Testis (tissue), 3 donors: Measurements from ENCODE around the gene CFAP107. TPM values are rescaled to one million over a fixed set of nuclear protein-coding genes. Genes with fewer than 3 reads are reported as not detected.

Experiments used
- DNase-seq: peaks from one replicate; pipeline ENCODE4 v3.0.0-alpha.2; 2019
- H3K27ac ChIP-seq, 2 donors: fragments of 200-600 bp; sonication (generic); one replicate each; pipeline ENCODE4 v1.5.1; 2019
- H3K27me3 ChIP-seq: fragments of 200-600 bp; sonication (generic); one replicate; pipeline ENCODE4 v1.5.1; 2019
- H3K36me3 ChIP-seq: fragments of 200-600 bp; sonication (generic); one replicate; pipeline ENCODE4 v1.5.1; 2017; ENCODE audit warnings: low read depth; ENCODE audit errors: missing control alignments
- H3K4me1 ChIP-seq: fragments of 200-600 bp; sonication (generic); one replicate; pipeline ENCODE4 v1.5.1; 2019
- H3K4me3 ChIP-seq, 2 donors: fragments of 200-600 bp; sonication (generic); one replicate each; pipeline ENCODE4 v1.5.1; 2017 to 2019
- H3K9me3 ChIP-seq: fragments of 200-600 bp; sonication (generic); one replicate; pipeline ENCODE4 v1.5.1; 2017
- POLR2A ChIP-seq: fragments of 450-650 bp; IDR thresholded peaks from one replicate; pipeline ENCODE4 v1.6.1; 2017; ENCODE audit warnings: antibody characterized with exemption, mild to moderate bottlenecking, moderate library complexity
- WGBS, 2 donors: methylation state at CpG; one replicate each; pipeline ENCODE4 v1.1.5; 2018; 5-methylcytosine and 5-hydroxymethylcytosine counted together
- intact Hi-C: fragments of 100-400 bp; cut with DNase I; formaldehyde crosslinking; loops from one replicate; pipeline ENCODE4 v1.15.1; 2023; ENCODE audit warnings: low total_unique reads
- polyA plus RNA-seq: library from polyadenylated mRNA; stranded (reverse); fragments of 350-450 nt; fragmentation: Illumina TruSeq; extraction: RNeasy Lipid Tissue Mini Kit (QIAGEN cat#74804); gene quantifications from one replicate; pipeline ENCODE4 v1.2.3, GENCODE V29; 2014; ENCODE audit warnings: low read depth, low replicate concordance; ENCODE audit not compliant: insufficient read depth
- total RNA-seq, 2 donors: library from RNA; depleted of rRNA; stranded (reverse); fragments of >200 nt; gene quantifications; one replicate each; pipeline ENCODE4 v1.2.3, GENCODE V29; 2016
- TF ChIP-seq, protein P1 (sequence below), 3 experiments: fragments of 450-650 bp in 2 of 3; fragments of 200-600 bp in 1 of 3; sonication (generic) in 1 of 3; IDR thresholded peaks; one replicate each; pipeline ENCODE4 v1.5.1; 2016 to 2019; ENCODE audit warnings: antibody characterized with exemption in 3 of 3, mild to moderate bottlenecking in 2 of 3, moderate library complexity in 1 of 3

The CFAP107 gene
- total and polyA plus RNA-seq, 3 donors from 2014 or later = 8.1 to 87.9 (median 13.4) TPM

DNA sequence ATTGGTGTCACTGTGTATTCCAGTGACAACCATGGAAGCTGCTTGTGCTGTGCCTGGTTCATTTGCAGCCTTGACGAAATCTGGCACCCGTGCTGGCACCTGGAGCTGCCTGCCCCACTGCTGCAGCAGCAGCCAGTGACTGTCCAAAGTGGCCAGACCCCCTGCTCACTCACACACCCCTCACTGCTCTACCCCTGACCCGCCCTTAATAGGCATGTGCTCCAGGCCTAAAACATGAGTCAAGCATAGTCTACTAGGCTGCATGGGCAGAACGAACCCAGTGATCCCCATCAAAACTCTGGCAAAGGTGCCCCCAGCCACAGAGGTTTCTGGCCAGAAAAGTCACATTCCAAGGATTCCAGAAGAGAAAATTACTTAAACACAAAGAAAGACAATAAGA lies 52.9 kb downstream of the CFAP107 start:
- Histone ChIP-seq H3K36me3 (no peaks in the 10 kb centered on the region), H3K4me3 (no peak overlapping the region), H3K27me3 (no peaks in the 10 kb centered on the region), H3K4me1 (no peaks in the 10 kb centered on the region), H3K27ac (no peak overlapping the region), H3K9me3 (no peaks in the 10 kb centered on the region)
- TF ChIP-seq, protein P1, sequence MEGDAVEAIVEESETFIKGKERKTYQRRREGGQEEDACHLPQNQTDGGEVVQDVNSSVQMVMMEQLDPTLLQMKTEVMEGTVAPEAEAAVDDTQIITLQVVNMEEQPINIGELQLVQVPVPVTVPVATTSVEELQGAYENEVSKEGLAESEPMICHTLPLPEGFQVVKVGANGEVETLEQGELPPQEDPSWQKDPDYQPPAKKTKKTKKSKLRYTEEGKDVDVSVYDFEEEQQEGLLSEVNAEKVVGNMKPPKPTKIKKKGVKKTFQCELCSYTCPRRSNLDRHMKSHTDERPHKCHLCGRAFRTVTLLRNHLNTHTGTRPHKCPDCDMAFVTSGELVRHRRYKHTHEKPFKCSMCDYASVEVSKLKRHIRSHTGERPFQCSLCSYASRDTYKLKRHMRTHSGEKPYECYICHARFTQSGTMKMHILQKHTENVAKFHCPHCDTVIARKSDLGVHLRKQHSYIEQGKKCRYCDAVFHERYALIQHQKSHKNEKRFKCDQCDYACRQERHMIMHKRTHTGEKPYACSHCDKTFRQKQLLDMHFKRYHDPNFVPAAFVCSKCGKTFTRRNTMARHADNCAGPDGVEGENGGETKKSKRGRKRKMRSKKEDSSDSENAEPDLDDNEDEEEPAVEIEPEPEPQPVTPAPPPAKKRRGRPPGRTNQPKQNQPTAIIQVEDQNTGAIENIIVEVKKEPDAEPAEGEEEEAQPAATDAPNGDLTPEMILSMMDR (IDR thresholded peaks at IDR 0.05) = no peak
- TF ChIP-seq POLR2A = no peak
- intact Hi-C loops = no loop called here
- DNase-seq = no peak
- 58 to 70% methylated on average over 4 of the region's 4 CpGs for WGBS, 2 donors

DNA sequence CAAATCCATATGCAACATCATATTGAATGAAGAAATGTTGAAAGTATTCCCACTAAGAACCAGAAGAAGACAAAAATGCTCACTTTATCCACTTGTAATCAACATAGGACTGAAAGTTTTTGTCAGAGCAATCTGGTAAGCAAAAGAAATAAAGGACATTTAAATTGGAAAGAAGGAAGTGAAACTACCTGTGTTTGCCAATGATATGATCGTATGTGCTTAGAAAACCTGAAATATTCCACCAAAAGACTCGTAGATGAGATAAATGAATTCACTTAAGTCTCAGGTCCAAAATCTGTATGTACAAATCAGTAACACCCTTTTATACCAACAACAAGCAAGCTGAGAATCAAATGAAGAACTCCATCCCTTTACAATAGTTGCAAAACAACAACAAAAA lies 53.7 kb downstream of the CFAP107 start:
- Histone ChIP-seq H3K27me3 (no peaks in the 10 kb centered on the region), H3K4me1 (no peaks in the 10 kb centered on the region), H3K4me3 (no peak overlapping the region), H3K9me3 (no peaks in the 10 kb centered on the region), H3K36me3 (no peaks in the 10 kb centered on the region), H3K27ac (no peak overlapping the region)
- TF ChIP-seq, protein P1 (IDR thresholded peaks at IDR 0.05) = no peak
- no peak for TF ChIP-seq POLR2A
- 71 to 82% methylated on average over 2 of the region's 2 CpGs for WGBS, 2 donors
- intact Hi-C loops = no loop called here
- no peak for DNase-seq

DNA sequence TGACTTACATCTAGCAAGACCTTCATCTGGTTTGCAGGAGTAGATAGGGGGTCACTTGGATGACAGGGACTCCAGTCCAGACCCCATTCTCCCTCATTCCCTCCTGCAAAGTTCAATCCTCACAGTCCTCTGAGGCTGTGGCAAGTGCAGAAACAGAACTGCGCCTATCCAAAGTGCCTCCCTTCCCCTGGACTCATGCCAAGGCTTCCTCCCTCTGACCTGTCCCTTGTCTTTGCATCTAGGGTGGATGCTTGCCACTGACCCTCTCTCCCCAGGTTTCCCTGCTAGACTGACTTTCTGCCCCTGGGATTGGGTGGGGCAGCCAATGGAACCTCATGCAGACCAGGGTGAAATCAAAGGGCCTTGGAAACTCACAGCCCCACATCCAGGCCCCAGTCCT lies 63.9 kb downstream of the CFAP107 start:
- Histone ChIP-seq H3K9me3 (no peaks in the 10 kb centered on the region), H3K36me3 (no peaks in the 10 kb centered on the region), H3K4me1 (no peaks in the 10 kb centered on the region), H3K27ac (no peak overlapping the region), H3K27me3 (no peaks in the 10 kb centered on the region), H3K4me3 (no peak overlapping the region)
- no peak for DNase-seq
- TF ChIP-seq POLR2A = no peak
- TF ChIP-seq, protein P1 (IDR thresholded peaks at IDR 0.05) = no peak
- intact Hi-C loops = no loop called here
- WGBS, 2 donors = 89% methylated on average over 1 of the region's 1 CpG; no CpG with 5 or more reads in 1 of the 2 donors

DNA sequence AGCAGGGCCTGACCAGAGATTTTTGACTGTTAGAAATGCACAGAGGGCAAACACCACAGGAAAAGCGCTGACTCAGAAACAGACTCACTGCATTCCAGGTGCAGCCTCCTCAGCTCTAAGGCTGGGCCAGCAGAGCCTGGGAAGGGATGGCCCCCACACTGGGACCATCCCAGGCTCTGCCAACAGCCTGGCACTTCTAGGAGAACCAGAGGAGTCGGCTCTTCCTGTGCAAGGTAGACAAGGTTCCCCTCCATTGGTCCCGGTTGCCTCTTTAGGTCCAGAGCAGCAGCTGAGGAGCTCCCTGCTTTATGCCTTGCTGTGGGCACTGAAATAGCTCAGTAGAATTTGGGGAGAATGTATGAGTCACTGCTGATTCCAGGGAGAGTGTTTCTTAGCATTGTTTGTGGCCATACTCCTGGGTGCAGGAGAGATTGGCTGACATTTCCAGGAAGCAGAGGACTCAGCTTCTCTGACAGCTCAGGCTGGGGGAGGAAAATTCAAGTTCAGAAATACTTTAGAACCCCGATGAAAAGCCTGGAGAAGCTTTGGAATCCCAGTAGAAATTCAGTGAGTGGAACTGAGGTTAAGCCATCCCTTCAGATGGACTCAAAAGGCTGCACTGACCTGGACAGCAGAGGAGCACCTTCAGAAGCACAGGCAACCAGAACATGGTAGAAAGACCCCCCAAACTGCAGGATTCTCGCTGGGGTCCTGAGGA lies 64.8 kb downstream of the CFAP107 start:
- Histone ChIP-seq H3K36me3 (no peaks in the 10 kb centered on the region), H3K27me3 (no peaks in the 10 kb centered on the region), H3K4me1 (no peaks in the 10 kb centered on the region), H3K27ac (no peak overlapping the region), H3K4me3 (no peak overlapping the region), H3K9me3 (no peaks in the 10 kb centered on the region)
- no peak for DNase-seq
- TF ChIP-seq, protein P1 (IDR thresholded peaks at IDR 0.05) = no peak
- TF ChIP-seq POLR2A = no peak
- WGBS, 2 donors = 58 to 80% methylated on average over 2 to 5 of the region's 5 CpGs
- intact Hi-C loops = no loop called here

DNA sequence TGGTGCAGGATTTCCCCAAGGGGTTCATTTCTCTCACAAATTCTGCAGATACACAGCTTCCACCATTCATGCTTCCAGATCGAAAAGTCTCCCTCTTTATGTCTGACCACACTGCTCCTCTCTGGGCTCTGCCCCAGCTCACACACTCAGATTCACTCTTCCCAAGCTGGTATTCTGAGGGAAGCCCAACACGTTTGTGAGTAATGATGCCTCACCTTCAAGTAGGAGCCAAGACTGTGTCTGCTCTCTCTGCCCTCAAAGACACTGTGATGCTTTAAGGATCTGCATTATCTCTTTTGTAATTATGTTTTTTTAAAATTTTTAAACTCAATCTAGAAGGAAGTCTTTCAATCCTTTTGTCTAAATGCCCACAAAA lies 65.4 kb downstream of the CFAP107 start:
- H3K36me3 ChIP-seq = no peaks in the 10 kb centered on the region
- no peak for TF ChIP-seq POLR2A
- TF ChIP-seq, protein P1 (IDR thresholded peaks at IDR 0.05) = no peak
- intact Hi-C loops = no loop called here

More for the DNA sequence above, 65.4 kb downstream of the CFAP107 start:
- Histone ChIP-seq H3K27me3 (no peaks in the 10 kb centered on the region), H3K4me1 (no peaks in the 10 kb centered on the region), H3K4me3 (no peak overlapping the region), H3K9me3 (no peaks in the 10 kb centered on the region), H3K27ac (no peak overlapping the region)
- DNase-seq = no peak
- WGBS, 2 donors = 65 to 76% methylated on average over 2 of the region's 2 CpGs
